Measurements from ENCODE around the gene IFNA21.
"Not testable (repeated sequence)": the region's sequence is repeated elsewhere in the genome, so short reads cannot be mapped to it uniquely, and the experiment has no call there.

DNA sequence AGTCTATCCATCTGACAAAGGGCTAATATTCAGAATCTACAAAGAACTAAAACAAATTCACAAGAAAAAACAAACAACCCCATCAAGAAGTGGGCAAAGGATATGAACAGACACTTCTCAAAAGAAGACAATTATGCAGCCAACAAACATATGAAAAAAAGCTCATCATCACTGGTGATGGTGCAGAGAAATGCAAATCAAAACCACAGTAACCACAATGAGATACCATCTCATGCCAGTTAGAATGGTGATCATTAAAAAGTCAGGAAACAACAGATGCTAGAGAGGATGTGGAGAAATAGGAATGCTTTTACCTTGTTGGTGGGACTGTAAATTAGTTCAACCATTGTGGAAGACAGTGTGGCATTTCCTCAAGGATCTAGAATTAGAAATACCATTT is 38.3 kb downstream of the IFNA21 start:
- TF ChIP-seq, protein P1, sequence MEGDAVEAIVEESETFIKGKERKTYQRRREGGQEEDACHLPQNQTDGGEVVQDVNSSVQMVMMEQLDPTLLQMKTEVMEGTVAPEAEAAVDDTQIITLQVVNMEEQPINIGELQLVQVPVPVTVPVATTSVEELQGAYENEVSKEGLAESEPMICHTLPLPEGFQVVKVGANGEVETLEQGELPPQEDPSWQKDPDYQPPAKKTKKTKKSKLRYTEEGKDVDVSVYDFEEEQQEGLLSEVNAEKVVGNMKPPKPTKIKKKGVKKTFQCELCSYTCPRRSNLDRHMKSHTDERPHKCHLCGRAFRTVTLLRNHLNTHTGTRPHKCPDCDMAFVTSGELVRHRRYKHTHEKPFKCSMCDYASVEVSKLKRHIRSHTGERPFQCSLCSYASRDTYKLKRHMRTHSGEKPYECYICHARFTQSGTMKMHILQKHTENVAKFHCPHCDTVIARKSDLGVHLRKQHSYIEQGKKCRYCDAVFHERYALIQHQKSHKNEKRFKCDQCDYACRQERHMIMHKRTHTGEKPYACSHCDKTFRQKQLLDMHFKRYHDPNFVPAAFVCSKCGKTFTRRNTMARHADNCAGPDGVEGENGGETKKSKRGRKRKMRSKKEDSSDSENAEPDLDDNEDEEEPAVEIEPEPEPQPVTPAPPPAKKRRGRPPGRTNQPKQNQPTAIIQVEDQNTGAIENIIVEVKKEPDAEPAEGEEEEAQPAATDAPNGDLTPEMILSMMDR (conservative IDR thresholded peaks at IDR 0.05; ENCODE audit: low read depth, low read length) = not testable (repeated sequence)
- not testable (repeated sequence) for TF ChIP-seq EZH2 (IDR thresholded peaks at IDR 0.05; ENCODE audit: borderline replicate concordance, low read depth, low read length, poor library complexity, severe bottlenecking)
